NCI-H69 (cell line): Measurements from ENCODE around the gene PCSK2.

Source experiments
- DNase-seq: peaks from one replicate; lab custom pipeline; 2025; lab: John Stamatoyannopoulos, UW

PCSK2 gene

DNA sequence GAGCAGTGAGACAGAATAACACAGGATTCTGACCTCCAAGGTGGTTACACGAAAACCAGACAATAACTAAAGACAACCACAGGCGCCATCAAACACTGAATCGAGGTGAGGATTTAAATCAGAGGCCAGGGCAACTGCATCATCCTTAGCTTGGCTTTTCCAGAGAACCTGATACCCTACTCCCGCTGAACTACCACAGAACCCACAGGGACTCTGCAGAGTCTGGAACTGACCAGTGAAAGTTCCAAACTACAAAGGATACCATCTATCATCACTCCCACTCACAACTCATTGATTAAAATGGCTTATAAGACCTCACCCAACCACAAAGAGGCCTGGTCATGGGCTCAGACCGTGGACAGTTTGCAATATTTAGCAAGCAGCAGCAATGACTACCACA is 219.3 kb downstream of the PCSK2 start:
- no peak for DNase-seq

DNA sequence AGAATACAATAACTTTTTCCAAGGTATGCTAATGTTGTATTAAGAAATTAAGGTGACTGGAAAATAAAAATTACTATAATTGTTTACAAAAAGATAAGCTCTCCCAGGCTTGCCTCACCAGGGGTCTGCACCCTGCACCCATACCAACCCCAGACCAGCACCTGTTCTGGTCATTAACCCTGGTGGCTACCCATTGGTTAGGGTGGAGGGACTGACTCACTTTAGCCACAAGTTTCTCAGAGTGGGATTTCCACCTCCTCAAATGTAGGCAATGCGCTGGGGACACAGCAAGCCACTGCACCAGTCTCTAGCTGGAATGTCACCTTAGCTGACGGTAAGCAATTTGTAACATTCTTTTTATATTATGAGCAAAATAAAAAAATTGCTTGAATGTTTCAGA is 221.2 kb downstream of the PCSK2 start:
- DNase-seq: no peak

DNA sequence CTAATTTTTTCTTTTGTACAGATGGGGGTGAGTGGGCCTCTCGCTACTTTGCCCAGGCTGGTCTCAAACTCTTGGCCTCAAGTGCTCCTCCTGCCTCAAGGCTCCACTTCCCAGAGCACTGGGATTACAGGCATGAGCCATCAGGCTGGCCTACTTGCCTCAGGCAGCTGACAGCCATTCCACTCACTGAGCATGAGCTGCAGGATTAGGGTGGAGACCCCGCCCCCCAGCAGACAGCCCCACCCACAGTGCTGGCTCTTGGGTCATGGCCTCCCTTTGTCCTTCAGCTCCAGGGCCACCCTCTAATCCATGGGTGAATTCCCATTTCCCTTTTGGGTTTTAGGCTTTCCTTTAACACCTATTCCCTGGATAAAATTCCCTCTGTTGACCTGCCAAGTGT is 222.2 kb downstream of the PCSK2 start:
- peak; percentile 40 for DNase-seq

DNA sequence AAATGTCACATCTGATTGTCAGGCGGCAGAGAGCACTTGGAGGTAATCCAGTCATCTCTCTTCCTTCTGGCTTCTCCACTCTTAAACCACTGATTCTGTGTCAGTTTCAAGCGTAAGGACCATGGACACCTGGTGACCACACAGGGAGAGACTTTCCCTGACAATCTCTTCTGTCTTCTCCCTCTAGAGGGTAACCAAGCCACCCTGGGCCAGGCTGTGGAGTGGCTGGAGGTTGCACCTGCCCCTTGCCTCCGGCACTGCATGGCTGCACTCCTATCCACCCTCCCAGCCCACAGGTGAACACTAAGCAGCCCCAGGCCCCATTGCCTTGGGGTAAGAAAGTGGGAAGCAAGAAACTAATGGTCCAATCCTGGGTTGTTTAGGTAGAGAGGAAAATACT is 225.6 kb downstream of the PCSK2 start:
- DNase-seq: no peak

- no peak for DNase-seq
Observed at GRCh38 chr20:17453592-17453991, 226.8 kb downstream of the PCSK2 start.

- DNase-seq: no peak
Observed at GRCh38 chr20:17456279-17456678, 229.4 kb downstream of the PCSK2 start.

GRCh38 chr20:17457079-17457478 is 230.2 kb downstream of the PCSK2 start:
- DNase-seq: no peak

DNA sequence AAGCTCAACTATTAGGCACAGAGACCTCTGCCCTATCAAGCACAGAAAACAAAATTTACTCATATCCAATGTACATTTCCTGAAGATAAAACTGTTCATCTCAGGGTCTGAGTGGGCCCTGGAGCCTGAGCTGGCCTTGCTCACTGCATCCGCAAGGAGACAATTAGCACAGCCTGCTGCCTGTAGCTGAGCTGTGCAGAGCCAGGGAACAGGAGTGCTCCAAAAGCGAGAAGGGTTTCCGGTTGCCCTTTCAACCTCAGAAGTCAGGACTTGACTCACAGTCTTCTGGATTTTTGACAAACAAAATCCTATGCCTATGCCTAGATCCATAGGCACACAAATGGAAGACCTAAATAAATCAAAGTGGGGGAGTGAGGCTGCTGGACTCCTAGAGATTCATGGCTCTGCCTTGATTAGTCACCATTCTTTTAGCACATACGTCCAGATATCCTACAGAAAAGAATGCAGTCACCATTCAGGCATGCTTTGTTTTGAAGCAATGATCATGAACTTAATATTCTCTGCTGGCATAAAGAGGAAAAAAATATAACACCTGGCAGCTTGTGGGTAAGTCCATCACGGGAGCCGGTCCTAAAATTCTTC is 230.8 kb downstream of the PCSK2 start:
- DNase-seq: no peak

DNA sequence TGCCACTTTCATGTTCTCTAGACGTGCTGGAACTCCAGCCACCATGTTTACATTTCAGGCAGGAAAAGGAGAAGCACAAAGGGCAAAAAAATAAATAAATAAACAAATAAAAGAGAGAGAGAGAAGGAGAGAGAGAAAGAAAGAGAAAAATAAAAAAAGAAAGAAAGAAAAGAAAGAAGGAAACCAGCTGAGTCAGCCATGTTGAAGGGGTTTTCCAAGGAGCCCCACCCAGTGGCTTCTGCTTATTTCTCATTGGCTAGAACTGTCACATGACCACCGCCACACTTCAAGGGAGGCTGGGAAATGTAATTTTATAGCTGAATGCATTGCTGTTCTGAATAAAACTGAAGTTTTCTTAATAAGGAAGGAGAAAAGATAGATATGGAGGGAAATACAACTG is 233.3 kb downstream of the PCSK2 start:
- no peak for DNase-seq

- DNase-seq: no peak
Observed at GRCh38 chr20:17461941-17462340, 235.1 kb downstream of the PCSK2 start.

DNA sequence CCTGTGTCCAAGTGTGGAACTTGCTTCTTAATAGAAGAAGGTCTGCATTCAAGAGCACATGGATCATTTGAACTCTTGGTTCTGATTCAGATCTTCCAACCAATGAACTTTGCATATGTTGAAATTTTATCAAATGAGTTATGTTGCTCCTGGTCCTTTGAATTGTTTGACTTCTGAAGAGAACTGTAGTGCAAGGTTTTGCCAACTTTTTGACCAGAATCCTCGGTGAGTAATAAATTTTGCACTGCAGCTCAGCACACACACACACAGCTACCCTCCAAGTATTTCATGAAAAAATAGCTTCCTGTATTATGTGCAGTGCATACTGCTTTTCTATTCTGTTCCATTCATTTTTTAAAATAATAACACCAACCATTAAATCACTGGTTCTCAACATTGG is 236.9 kb downstream of the PCSK2 start:
- DNase-seq: no peak

DNA sequence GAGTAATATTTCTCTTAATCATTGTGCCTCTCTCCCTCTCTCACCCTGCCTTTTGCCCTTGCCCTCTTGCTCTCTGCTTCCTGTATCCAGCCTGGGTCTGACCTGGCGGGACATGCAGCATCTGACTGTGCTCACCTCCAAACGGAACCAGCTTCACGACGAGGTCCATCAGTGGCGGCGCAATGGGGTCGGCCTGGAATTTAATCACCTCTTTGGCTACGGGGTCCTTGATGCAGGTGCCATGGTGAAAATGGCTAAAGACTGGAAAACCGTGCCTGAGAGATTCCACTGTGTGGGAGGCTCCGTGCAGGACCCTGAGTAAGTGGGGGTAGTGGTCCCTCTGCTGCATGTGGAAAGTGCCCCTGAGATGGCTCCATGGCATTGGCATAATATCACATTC is 238.4 kb downstream of the PCSK2 start:
- no peak for DNase-seq

DNA sequence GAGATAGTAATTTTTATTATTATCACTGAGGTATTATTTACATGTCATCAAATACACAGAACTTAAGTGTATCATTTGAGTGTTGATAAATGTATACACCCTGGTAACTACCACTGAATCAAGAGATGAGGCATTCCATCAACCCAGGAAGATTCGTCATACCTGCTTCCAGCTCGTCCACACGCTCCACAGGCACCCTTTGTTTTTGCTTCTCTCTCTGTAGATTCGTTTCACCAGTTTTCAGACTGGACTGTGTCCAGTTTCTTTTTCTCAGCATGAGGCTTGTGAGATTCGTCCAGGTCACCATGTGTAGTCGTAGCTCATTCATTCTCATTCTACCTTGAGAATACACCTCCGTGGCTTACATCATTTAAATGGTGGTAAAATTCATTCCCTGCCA is 239.8 kb downstream of the PCSK2 start:
- no peak for DNase-seq

GRCh38 chr20:17467120-17467655 is 240.3 kb downstream of the PCSK2 start:
- DNase-seq: no peak

DNA sequence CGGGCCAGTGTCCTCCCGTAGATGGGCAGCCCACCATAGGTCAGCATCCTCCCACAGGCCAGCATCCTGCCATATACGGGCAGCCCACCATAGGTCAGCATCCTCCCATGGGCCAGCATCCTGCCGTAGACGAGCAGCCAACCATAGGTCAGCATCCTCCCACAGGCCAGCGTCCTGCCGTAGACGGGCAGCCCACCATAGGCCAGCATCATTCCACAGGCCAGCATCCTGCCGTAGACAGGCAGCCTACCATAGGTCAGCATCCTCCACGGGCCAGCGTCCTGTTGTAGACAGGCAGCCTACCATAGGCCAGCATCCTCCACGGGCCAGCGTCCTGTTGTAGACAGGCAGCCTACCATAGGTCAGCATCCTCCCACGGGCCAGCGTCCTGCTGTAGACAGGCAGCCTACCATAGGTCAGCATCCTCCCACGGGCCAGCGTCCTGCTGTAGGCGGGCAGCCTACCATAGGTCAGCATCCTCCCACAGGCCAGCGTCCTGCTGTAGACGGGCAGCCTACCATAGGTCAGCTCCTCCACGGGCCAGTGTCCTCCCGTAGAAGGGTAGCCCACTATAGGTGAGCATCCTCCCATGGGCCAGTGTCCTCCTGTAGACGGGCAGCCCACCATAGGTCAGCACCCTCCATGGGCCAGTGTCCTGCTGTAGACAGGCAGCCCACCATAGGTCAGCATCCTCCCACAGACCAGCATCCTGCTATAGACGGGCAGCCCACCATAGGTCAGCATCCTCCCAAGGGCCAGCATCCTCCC is 241.4 kb downstream of the PCSK2 start:
- DNase-seq: no peak

DNA sequence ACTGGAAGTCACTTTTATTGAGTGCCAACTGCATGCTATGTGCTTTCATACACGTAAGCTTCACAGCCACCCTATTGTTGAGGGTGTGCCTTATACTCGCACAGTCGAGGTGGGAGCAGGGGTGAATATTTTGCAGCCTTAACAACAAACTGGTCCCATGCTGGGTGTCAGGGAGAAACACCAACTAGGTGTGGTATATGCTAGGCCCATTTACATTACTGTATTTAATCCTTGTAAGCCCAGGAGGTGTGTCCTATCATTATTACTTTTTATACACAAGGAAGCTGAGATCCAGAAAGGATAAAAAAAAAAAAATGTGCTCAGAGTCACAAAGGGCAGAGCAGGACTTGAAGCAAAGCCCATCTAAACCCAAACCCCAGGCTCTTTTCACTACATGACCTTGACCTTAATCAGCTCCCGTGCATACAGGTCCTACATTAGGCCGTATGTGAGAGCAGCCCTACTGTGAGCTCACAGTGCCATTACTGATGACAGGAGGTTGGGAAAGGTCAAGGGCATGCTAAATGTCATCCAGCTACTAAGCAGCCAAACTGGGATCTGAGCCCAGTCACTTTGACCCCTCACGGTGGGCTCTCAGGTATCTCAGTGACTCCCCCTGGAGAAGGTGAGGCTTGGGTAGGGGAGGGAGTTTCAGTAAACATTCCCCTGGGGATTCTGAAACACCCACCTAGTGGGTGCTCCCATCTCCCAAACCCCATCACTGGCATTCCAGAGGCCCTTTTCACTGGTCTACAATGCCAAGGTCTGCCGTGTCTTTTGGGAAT is 242.6 kb downstream of the PCSK2 start:
- no peak for DNase-seq

GRCh38 chr20:17470521-17470920 is 243.7 kb downstream of the PCSK2 start:
- no peak for DNase-seq

- DNase-seq: no peak
Observed at GRCh38 chr20:17470973-17471372, 244.1 kb downstream of the PCSK2 start.

- DNase-seq: no peak
Observed at GRCh38 chr20:17471606-17472187, 244.9 kb downstream of the PCSK2 start.

DNA sequence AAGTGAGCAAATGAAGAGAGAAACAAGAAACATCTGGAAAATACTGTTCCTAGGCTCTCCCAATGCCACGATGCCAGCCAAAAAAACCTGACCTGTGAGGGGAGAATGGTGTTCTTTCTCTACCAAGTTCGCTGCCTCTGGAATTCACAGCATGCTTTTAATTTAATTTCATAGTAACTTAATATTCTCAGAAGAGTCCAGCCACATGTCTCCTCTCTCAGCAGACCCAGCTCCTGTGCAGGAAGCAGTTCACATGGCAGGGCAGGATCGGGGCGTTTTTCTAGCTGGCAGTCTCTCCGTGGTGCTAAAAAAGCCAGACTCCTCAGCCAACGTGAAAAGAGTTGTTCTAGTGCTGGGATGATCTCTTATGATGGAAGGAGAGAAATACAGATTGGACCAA is 246.8 kb downstream of the PCSK2 start:
- DNase-seq: no peak

GRCh38 chr20:17479063-17479657 is 252.3 kb downstream of the PCSK2 start:
- no peak for DNase-seq

DNA sequence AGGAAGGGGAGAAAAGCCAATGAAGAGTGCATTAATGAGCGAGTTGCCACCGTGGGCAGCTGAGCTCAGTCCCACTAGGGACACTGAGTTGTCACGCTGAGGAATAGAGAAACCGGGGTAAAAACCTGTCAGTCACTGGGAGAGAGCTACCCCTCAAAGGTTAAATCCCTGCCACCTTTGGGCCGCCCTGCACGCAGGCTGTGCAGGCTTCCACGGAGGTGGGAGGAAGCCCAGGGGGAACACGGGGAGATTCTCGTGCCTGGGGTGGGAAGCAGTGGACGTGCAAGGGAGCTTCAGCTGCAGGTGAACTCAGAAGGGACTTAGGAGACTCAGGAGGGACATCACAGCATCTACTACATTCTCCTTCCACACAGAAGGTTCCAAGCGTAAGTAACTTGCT is 253.9 kb downstream of the PCSK2 start:
- DNase-seq: no peak
